ENCODE measurements around the gene PRR33.
A peak's percentile ranks its signal among the peaks of the same experiment; 100 is the strongest.
"Not testable (repeated sequence)": the region's sequence is repeated elsewhere in the genome, so short reads cannot be mapped to it uniquely, and the experiment has no call there.

The PRR33 gene

GRCh38 chr11:1879342-1879940, 12.3 kb downstream of the PRR33 start:
- H3K4me3 ChIP-seq = no peak overlapping the region
- DNase-seq (ENCODE audit: low spot score) = peak; percentile 71
- H3K27ac ChIP-seq = peak overlapping the region in 1 of 2 donors; percentile 91
- TF ChIP-seq CTCF (IDR thresholded peaks at IDR 0.05) = no peak

GRCh38 chr11:1878137-1879031, 13.3 kb downstream of the PRR33 start:
- Histone ChIP-seq H3K27ac (peak overlapping the region in 1 of 2 donors; percentile 91), H3K4me3 (no peak overlapping the region)
- TF ChIP-seq CTCF (IDR thresholded peaks at IDR 0.05) = no peak
- peak; percentile 73 for DNase-seq (ENCODE audit: low spot score)

GRCh38 chr11:1877211-1878136, 14.2 kb downstream of the PRR33 start:
- peak; percentile 77 for DNase-seq (ENCODE audit: low spot score)
- no peak for TF ChIP-seq CTCF (IDR thresholded peaks at IDR 0.05)
- H3K4me3 ChIP-seq = peak overlapping the region; percentile 45
- peak overlapping the region in 1 of 2 donors; percentile 91 for H3K27ac ChIP-seq

GRCh38 chr11:1876361-1877063, 15.2 kb downstream of the PRR33 start:
- TF ChIP-seq CTCF (IDR thresholded peaks at IDR 0.05) = peak; percentile 15
- peak overlapping the region; percentile 45 for H3K4me3 ChIP-seq
- peak overlapping the region in 1 of 2 donors; percentile 91 for H3K27ac ChIP-seq
- no peak for DNase-seq (ENCODE audit: low spot score)

- not testable (repeated sequence) for DNase-seq (ENCODE audit: low spot score); H3K4me3 ChIP-seq
- peak overlapping the region in 1 of 2 donors; percentile 91 for H3K27ac ChIP-seq
These were observed 15.8 kb downstream of the PRR33 start for GRCh38 chr11:1875851-1876301.

- Histone ChIP-seq H3K27ac (peak overlapping the region in 1 of 2 donors; percentile 91), H3K4me3 (no peak overlapping the region)
- DNase-seq (ENCODE audit: low spot score) = no peak
- TF ChIP-seq CTCF (IDR thresholded peaks at IDR 0.05) = no peak
These were observed 16.4 kb downstream of the PRR33 start for GRCh38 chr11:1875093-1875850.

GRCh38 chr11:1874441-1875092, 17.1 kb downstream of the PRR33 start:
- not testable (repeated sequence) for H3K4me3 ChIP-seq; DNase-seq (ENCODE audit: low spot score)
- peak overlapping the region in 1 of 2 donors; percentile 91 for H3K27ac ChIP-seq

- not testable (repeated sequence) for H3K4me3 ChIP-seq; DNase-seq (ENCODE audit: low spot score)
These were observed 17.9 kb downstream of the PRR33 start for GRCh38 chr11:1873813-1874150.

More at GRCh38 chr11:1873813-1874150, 17.9 kb downstream of the PRR33 start:
- H3K27ac ChIP-seq = peak overlapping the region in 1 of 2 donors; percentile 91
